GM21825 (cell line): ENCODE results near the gene MSI2.

ENCODE experiments used
- ATAC-seq: cut with Tn5 transposase; IDR thresholded peaks from one replicate; pipeline ENCODE4 v1.9.1; 2021; ENCODE audit warnings: mild to moderate bottlenecking, moderate library complexity; ENCODE audit not compliant: unreplicated experiment

Gene MSI2

DNA sequence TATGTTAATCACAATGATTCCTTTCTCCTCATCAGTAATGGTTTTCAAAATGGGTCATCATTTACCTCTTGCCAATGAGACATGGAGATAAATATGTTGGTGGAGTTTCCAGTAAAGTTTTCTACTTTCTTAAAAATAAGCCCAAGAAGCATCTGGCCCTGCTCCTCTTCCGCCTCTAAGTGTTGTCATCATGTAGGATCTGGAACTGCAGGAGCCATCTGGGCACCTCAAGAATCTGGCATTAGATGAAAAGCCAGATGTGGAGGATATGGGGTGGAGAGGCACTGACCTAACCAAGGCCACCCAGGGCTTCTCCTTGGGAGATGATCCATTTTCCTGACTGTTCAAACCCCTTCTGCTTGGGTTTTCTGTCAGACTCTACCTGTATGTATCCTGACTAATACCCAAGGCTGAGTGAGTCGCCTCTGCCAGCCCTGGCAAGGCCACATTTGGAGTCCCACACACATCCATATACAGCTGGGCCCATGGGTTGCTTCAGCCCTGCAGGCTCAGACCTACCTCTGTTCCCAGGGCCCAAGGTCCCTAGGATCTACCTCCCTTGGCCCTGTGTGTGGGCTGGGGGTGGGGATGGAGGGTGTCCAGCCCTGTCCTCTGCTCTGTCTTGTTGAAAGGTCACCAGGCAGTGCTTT is 464.2 kb downstream of the MSI2 start:
- ATAC-seq = no peak

DNA sequence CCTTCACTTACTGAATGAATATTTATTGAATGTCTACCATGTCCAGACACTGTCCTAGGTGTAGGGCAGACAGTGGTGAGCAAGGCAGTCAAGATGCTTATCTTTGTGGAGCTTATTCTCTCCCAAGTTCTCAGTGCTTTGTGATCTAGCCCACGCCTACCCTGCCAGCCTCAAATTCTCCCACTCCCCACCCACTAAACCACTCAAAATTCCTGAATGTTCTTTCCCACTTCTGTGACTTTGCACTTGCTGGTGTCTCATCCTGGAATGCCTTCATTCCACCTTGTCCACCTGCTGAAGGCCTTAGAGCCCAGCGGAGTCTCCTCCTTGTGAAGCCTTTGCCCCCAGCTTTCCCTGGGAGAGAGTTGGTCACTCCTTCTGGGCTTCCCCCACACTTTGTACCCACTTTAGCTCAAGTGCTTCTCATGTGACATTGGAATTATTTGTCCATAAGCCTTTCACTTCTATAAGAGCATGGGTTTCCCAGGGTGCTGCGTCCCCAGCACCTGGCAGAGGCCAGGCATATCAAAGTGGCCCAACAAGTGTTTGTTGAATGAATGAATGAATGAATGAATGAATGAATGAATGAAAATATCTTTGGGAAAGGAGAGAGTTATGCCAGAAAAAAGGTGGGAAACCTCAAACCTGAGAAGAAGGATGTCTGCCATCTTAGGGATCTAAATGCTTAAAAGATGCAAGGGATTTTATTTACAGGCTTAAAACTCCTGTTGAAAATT is 465.8 kb downstream of the MSI2 start:
- ATAC-seq = no peak

DNA sequence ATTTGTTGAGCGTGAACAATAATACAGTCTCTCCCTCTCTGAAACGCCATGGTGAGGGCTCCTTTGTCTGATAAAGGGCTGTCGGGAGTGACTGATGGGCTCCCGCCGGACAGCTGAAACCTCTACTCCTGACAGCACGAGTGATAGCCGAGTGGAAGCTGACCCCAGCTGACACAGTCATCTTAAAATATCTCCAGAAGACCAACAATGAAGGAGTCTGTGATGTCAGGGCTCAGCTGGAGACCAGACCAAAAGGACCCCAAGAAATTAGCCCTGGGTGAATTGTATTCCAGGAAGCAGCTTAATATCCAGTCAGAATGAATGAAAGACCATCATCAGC is 466.4 kb downstream of the MSI2 start:
- ATAC-seq = no peak

GRCh38 chr17:57723427-57724025 is 467.2 kb downstream of the MSI2 start:
- ATAC-seq = no peak

DNA sequence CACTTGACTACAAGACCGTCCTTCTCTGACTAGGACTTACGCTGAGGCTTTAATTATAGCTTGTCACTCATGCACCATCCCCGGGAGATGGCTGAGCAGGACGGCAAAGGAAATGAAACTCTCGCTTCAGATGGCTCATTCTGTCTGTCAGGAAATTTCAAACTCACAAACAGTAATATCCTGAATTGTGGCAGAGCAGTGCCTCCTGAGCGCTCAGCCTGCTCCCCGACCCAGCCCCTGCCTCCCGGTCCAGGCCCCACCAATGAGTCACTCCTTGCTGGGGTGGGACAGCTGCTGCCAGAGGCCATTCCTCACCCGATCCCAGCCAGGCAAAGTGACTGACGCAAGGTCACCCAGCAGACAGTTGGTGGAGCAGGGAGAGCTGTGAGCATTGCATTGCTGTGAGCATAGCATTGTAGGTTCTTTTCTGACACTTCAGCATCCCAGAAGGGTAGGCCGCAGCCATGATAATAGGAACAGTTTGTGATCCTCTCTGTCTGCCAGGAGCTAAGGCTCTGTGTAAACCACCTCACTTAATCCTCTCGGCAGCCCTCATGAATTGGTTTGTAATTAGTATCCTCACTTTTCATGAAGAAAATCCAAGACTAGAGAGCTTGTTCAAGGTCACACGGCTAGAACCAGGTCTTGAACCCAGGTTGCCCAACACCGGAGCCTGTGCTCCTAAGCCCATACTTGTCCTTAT is 467.9 kb downstream of the MSI2 start:
- peak; percentile 83 for ATAC-seq

DNA sequence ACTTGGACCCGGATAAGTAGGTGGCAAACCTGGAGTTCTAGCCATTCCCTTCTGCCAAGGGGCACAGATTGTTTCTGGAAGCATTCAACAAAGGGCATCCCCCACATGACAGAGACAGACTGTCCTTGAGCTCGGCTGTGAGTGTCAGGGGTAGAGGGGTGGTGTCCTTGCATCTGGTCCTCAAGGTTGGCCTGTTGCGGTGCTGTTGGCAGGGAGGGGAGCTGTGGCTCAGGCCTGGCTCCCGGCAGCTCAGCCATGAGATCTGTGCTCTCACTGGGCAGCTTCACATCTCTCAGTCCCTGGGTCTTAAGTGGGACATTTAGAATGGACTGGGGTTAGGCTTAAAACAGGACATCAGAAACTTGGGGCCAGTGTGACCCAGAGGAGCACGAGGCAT is 468.4 kb downstream of the MSI2 start:
- no peak for ATAC-seq

DNA sequence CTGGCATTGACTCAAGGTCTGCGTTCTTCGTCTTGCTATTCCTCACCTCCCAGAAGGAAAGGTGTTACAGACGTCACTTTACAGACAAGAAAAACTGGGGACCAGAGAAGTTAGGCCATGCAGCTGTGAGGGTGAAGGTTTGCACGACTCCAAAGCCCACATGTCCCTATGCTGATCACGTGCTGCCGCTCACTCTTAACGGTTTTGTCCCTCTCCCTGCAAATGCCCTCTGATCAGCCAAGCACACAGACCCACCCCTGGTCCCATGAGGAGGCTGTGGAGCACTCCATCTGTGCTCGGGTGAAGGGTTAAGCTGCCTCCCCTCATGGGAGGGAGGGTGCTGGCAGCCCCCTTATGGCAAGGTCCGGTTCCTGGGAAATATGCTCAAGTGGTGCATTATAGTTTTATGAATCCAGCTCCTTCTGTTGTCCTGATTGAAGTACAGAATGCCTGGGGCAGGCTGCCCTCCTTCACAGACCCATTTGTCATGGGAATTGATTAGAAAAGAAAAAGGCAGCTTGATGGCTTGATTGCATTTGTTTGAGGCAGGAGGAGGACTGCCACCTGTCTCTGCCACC is 470.0 kb downstream of the MSI2 start:
- no peak for ATAC-seq

DNA sequence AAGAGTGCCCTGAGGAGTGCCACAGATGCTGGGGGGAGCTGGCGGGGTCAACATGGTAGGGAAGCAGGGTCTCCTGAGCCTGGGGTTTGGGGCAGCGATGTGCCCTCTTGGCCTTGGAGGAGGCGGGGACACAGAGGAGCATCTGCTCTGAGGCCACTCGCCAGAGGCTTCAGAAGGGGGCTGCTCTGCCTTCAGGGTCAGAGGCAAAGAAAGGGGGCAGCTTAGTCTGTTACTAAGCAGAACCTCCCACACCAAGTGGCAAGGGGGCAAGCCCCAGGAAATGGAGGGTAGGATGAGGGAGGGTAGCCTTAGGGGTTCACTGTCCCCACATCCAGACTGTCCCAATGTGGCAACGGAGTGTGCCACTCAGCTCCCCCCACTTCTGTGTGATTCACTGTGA is 470.5 kb downstream of the MSI2 start:
- no peak for ATAC-seq

DNA sequence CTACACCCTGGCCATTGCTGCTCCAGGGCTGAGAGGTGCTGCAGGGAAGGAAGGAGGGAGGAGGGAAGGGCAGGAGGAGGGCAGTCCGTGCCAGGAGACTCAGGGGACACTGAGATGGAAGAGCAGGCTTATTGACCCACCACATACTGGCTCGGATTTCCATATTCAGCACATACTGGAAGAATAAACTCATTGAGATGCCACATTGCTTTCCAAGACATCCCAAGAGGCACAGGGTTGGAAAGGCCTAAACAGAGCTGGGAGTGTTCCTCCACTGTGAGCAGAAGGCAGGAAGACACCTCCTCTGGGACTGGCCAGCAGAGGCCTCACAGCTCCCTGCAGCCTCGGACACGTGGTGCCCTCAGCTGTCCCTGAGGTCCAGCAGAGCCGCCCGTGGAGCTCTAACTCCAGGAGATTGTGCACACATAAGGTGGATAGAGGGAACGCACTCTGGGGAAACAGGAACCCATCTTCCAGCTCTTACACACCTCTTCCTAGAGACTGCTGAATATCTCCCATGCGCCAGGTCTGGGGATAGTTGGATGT is 471.4 kb downstream of the MSI2 start:
- ATAC-seq = no peak

DNA sequence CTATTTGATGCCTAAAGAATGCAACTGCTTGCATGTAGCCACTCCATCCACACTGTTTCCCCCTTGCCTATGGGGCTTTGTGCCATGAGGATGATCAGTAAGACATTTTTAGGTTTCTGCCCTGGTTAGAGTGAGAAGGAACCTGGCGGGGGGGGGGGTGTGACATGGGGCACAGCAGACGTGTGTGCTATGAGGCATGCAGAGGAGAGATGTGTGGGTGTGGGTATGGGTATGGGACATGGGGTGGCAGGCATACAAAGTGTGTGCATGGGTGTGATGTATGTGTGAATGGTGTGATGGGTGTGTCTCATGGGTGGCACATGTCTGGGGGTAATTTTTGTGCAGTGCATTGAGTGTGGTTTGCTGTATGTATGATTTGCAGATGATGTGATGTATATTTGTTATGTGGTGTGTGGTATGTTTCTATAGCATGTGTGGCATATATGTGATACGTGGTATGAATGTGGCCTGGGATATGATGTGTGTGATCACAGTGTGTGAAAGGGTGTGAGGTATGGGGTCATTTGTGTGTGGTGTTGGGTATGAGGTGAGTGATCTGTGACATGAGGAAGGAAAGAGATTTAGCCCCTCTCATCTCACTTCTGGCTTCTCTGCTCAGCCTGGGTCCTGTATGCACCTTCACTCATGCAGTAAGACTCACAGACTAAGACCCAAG is 473.8 kb downstream of the MSI2 start:
- no peak for ATAC-seq

DNA sequence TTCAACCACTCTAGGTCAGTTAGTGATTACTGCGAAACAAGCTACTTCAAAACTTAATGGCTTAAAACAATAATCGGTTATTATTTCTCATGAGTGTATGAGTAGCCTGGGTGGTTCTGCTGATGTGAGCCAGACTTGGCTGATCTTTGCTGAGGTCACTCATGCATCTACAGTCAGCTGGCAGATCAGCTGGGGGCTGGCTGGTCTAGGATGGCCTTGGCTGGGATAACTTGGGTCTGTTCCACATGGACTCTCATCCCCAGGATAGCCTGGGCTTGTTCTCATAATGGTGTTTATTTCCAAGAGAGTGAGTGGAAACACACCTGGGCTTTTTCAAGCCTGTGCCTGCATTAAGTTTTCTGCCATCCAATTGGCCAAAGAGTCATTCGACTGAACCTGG is 475.7 kb downstream of the MSI2 start:
- no peak for ATAC-seq

GRCh38 chr17:57733085-57733484 is 476.8 kb downstream of the MSI2 start:
- no peak for ATAC-seq
